HFFc6 (cell line): ENCODE results near the gene PARD3B. TPM values are rescaled to one million over a fixed set of nuclear protein-coding genes. Genes with fewer than 3 reads are reported as not detected.

ENCODE experiments used
- DNase-seq: peaks from one replicate; pipeline ENCODE4 v3.0.0-alpha.2; 2018
- H3K27ac Mint-ChIP-seq: 2 replicates; pipeline ENCODE4 v1.8.0; 2020; ENCODE audit warnings: mild to moderate bottlenecking, mixed read lengths
- H3K27me3 Mint-ChIP-seq: 2 replicates; pipeline ENCODE4 v1.8.0; 2021; ENCODE audit warnings: mild to moderate bottlenecking, moderate library complexity, mixed read lengths; ENCODE audit not compliant: insufficient read depth
- H3K36me3 Mint-ChIP-seq: 2 replicates; pipeline ENCODE4 v1.8.0; 2021; ENCODE audit warnings: low read depth, mixed read lengths
- H3K4me1 Mint-ChIP-seq: 2 replicates; pipeline ENCODE4 v1.8.0; 2020; ENCODE audit warnings: low read depth, mixed read lengths
- H3K4me3 Mint-ChIP-seq: 2 replicates; pipeline ENCODE4 v1.8.0; 2020; ENCODE audit warnings: mild to moderate bottlenecking, moderate library complexity, mixed read lengths
- H3K9me3 Mint-ChIP-seq: 2 replicates; pipeline ENCODE4 v1.8.0; 2020; ENCODE audit warnings: mild to moderate bottlenecking, mixed read lengths
- total RNA-seq, 6 experiments: library from RNA; stranded (reverse); fragmentation: NEBNext Ultra II Directional; extraction: Animal tissue kit (Norgen Biotek cat#: 25700); gene quantifications; 2 replicates in 1 of 6; 3 replicates in 5 of 6; pipeline ENCODE4 v1.2.3, GENCODE V29; 2021
- TF ChIP-seq, protein P1 (sequence below): fragments of 200-600 bp; sonication (generic); IDR thresholded peaks from 2 replicates; pipeline ENCODE4 v1.5.0; 2021; ENCODE audit warnings: antibody characterized with exemption, mild to moderate bottlenecking

PARD3B gene
- total RNA-seq, 6 experiments from 2014 or later: 14.0 to 22.4 (median 15.3) TPM

GRCh38 chr2:205273627-205274026 is 728.4 kb downstream of the PARD3B start:
- Mint-ChIP-seq H3K4me3 (no peak overlapping the region), H3K27ac (no peak overlapping the region), H3K36me3 (no peaks in the 10 kb centered on the region), H3K9me3 (no peaks in the 10 kb centered on the region), H3K4me1 (no peaks in the 10 kb centered on the region), H3K27me3 (peaks cover 1% of the 10 kb centered on the region; the same call in 1 of the 2 replicates)
- TF ChIP-seq, protein P1, sequence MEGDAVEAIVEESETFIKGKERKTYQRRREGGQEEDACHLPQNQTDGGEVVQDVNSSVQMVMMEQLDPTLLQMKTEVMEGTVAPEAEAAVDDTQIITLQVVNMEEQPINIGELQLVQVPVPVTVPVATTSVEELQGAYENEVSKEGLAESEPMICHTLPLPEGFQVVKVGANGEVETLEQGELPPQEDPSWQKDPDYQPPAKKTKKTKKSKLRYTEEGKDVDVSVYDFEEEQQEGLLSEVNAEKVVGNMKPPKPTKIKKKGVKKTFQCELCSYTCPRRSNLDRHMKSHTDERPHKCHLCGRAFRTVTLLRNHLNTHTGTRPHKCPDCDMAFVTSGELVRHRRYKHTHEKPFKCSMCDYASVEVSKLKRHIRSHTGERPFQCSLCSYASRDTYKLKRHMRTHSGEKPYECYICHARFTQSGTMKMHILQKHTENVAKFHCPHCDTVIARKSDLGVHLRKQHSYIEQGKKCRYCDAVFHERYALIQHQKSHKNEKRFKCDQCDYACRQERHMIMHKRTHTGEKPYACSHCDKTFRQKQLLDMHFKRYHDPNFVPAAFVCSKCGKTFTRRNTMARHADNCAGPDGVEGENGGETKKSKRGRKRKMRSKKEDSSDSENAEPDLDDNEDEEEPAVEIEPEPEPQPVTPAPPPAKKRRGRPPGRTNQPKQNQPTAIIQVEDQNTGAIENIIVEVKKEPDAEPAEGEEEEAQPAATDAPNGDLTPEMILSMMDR: no peak
- no peak for DNase-seq

DNA sequence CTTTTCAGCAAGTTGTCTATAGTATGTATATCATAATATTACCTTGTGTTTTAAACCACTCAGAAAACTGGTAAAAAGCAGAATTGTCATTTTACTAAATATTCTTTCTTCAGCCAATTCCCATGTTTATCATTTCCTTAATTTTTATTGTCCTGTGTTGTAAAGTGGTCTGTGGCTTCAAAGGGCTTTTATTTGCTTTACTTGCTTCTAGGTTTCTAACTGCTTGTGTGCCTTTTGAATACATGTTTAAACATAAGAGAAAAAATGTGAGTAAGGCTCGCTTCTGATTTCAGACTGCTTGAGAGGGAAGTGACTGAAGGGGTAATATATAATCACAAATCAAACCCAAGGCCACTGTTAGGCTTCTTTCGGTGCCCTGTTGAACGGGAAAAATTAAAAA is 729.5 kb downstream of the PARD3B start:
- no peaks in the 10 kb centered on the region for H3K4me1 Mint-ChIP-seq
- no peak for DNase-seq
- H3K4me3 Mint-ChIP-seq: no peak overlapping the region
- no peaks in the 10 kb centered on the region for H3K9me3 Mint-ChIP-seq
- TF ChIP-seq, protein P1: no peak
- H3K27me3 Mint-ChIP-seq: peaks cover 1% of the 10 kb centered on the region; the same call in 1 of the 2 replicates
- no peaks in the 10 kb centered on the region for H3K36me3 Mint-ChIP-seq
- no peak overlapping the region for H3K27ac Mint-ChIP-seq

DNA sequence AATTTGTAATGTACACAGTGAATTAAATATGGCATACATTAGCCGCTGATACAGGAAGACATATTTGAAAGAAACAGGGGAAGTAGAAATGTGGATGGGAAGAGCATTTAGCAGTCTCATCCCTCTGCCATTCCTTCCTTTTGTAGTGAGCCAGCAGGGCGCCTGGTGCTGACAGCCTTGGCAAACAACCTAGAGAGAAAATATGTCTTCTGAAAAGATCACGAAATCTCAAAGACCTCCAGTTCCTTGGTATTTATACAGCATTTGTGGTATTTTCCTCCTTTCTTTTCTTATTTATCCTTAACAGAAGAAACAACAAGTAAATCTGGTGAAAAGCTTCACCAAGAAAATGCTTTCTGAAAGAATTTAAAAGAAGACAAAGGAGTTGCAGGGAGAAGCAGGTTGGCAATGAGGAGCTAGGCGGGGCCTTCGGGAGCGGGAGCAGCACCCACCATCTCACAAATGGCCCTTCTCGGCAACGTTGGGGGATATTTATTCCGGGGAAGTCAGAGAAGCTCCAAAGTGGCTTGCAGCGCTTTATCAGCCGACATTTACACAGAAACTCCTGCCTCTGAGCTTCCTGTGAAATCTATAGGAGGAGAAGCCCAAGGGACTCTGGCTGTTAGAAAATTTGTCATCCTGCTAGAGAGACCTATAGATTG is 731.0 kb downstream of the PARD3B start:
- DNase-seq: no peak
- Mint-ChIP-seq H3K4me1 (no peaks in the 10 kb centered on the region), H3K36me3 (no peaks in the 10 kb centered on the region), H3K27me3 (peaks cover 1% of the 10 kb centered on the region), H3K27ac (no peak overlapping the region), H3K9me3 (no peaks in the 10 kb centered on the region), H3K4me3 (no peak overlapping the region)
- TF ChIP-seq, protein P1: no peak

GRCh38 chr2:205280596-205281236 is 735.4 kb downstream of the PARD3B start:
- no peak for DNase-seq
- no peaks in the 10 kb centered on the region for H3K9me3 Mint-ChIP-seq
- no peaks in the 10 kb centered on the region for H3K4me1 Mint-ChIP-seq
- TF ChIP-seq, protein P1: no peak
- no peak overlapping the region for H3K4me3 Mint-ChIP-seq
- no peak overlapping the region for H3K27ac Mint-ChIP-seq
- H3K27me3 Mint-ChIP-seq: peaks cover 1% of the 10 kb centered on the region
- H3K36me3 Mint-ChIP-seq: no peaks in the 10 kb centered on the region

DNA sequence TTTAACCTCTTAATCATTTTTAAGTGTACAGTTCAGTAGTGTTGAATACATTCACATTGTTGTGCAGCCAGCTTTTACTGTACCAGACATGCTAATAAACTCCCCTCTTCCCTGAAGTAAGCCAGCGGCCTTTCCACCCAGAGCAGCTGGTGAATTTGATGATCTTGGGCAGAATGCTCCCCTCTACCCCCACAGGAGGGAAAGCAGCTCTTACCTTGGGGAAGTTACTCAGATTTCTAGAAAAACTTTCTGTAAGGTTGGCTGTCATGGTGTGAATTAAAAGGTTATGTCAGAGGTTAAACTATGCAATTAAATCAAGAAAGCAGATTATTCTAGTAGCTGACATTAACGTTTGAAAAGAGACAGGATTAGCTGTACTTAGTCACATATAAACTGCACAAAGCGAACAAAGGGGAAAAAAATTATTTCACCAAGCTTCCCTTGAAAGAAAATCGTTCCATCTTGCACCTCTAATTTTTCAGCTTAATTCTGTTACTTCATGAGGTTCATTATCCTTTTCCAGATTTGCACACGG is 738.5 kb downstream of the PARD3B start:
- DNase-seq: no peak
- Mint-ChIP-seq H3K27me3 (no peaks in the 10 kb centered on the region; the same call in 1 of the 2 replicates), H3K4me3 (no peak overlapping the region), H3K27ac (no peak overlapping the region), H3K4me1 (peaks cover 7% of the 10 kb centered on the region; the same call in 1 of the 2 replicates), H3K36me3 (no peaks in the 10 kb centered on the region), H3K9me3 (no peaks in the 10 kb centered on the region)
- TF ChIP-seq, protein P1: no peak
